Prostate gland (tissue), 2 donors: ENCODE measurements around the gene MARCHF7.

Experiments used
- POLR2A ChIP-seq: fragments of 450-650 bp; IDR thresholded peaks from one replicate; pipeline ENCODE4 v1.6.1; 2016; ENCODE audit warnings: antibody characterized with exemption, mild to moderate bottlenecking
- TF ChIP-seq, protein P1 (sequence below), 4 experiments: fragments of 200-600 bp in 2 of 4; fragments of 450-650 bp in 2 of 4; sonication (generic) in 2 of 4; IDR thresholded peaks; 1 replicate in 3 of 4; 2 replicates in 1 of 4; pipeline ENCODE4 v1.5.1; 2016 to 2019; ENCODE audit warnings: antibody characterized with exemption in 4 of 4, mild to moderate bottlenecking in 2 of 4, moderate library complexity in 2 of 4

DNA sequence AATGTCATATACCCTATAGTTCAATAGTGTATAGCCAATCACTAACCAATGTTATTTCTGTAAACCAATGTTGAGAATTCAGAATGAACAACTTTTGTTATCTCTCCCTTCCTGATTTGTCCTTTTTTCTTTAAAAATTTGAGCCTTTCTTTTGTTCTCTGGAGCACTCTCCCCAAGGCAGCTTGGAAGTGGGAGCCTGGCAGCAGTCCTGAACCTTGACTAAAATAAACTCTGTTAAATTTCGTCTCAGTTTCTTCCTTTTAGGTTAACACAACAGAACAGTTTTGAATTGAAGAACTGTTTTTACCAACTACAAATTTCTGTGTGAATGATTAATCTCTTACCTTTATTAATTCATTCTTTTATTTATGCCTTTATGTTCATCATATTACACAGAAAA is 49.8 kb downstream of the MARCHF7 start:
- no peak for TF ChIP-seq POLR2A
- TF ChIP-seq, protein P1, sequence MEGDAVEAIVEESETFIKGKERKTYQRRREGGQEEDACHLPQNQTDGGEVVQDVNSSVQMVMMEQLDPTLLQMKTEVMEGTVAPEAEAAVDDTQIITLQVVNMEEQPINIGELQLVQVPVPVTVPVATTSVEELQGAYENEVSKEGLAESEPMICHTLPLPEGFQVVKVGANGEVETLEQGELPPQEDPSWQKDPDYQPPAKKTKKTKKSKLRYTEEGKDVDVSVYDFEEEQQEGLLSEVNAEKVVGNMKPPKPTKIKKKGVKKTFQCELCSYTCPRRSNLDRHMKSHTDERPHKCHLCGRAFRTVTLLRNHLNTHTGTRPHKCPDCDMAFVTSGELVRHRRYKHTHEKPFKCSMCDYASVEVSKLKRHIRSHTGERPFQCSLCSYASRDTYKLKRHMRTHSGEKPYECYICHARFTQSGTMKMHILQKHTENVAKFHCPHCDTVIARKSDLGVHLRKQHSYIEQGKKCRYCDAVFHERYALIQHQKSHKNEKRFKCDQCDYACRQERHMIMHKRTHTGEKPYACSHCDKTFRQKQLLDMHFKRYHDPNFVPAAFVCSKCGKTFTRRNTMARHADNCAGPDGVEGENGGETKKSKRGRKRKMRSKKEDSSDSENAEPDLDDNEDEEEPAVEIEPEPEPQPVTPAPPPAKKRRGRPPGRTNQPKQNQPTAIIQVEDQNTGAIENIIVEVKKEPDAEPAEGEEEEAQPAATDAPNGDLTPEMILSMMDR (IDR thresholded peaks at IDR 0.05): no peak
